Effector CD8-positive, alpha-beta T cell (primary cell): ENCODE results near the gene ITGA7.

ENCODE experiments used
- DNase-seq: peaks from one replicate; lab custom pipeline; 2025; lab: John Stamatoyannopoulos, UW
- total RNA-seq, 4 experiments: gene quantifications; one replicate each; lab custom pipeline; 2026; lab: John Stamatoyannopoulos, UW

ITGA7 gene, protein sequence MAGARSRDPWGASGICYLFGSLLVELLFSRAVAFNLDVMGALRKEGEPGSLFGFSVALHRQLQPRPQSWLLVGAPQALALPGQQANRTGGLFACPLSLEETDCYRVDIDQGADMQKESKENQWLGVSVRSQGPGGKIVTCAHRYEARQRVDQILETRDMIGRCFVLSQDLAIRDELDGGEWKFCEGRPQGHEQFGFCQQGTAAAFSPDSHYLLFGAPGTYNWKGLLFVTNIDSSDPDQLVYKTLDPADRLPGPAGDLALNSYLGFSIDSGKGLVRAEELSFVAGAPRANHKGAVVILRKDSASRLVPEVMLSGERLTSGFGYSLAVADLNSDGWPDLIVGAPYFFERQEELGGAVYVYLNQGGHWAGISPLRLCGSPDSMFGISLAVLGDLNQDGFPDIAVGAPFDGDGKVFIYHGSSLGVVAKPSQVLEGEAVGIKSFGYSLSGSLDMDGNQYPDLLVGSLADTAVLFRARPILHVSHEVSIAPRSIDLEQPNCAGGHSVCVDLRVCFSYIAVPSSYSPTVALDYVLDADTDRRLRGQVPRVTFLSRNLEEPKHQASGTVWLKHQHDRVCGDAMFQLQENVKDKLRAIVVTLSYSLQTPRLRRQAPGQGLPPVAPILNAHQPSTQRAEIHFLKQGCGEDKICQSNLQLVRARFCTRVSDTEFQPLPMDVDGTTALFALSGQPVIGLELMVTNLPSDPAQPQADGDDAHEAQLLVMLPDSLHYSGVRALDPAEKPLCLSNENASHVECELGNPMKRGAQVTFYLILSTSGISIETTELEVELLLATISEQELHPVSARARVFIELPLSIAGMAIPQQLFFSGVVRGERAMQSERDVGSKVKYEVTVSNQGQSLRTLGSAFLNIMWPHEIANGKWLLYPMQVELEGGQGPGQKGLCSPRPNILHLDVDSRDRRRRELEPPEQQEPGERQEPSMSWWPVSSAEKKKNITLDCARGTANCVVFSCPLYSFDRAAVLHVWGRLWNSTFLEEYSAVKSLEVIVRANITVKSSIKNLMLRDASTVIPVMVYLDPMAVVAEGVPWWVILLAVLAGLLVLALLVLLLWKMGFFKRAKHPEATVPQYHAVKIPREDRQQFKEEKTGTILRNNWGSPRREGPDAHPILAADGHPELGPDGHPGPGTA
- 2.6 to 4.2 (median 3.0) reads per million in 4 experiments for total RNA-seq

DNA sequence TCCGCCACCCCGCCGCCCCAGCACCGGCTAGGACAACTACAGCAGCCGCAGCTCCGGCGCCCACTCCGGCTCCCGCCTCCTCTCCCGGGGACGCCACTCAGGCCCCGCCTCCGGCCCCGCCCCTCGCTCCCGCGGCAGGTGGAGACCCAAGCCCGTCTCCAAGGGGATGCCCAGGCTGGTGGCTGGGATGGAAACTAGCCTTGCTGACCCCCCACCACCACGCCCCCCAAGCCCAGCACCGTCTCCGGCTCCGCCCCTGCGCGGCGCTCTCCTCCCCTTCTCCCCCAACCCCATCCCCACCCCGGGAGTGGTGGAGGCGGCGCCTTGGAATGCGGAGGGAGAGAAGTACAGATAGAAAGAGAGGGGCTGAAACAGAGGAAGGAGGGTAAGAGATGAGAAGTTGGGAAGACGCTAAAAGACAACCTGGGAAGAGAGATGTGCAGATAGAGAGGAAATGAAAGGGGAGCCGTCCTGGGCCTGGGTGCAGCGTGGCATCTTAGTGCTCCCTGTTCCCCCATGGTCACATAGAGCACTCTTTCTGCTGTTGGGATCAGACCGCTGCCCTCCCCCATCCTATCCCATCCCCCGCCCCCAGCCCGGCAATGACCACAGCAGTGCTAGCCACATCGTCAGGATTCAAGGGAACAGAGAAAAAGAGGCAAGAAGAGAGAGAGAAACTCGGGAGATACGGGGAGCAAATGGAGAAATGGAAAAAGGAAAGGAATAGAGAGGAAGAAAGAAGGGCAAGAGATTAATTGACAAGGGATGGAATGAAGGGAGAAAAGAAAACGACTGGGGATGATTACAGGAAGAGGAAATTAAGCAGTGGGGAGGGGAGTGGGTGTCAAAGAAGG is at the start of gene ITGA7:
ITGA7 (minus strand) TSS at position 64 of the 854 bp plus-strand sequence. CDS start 222 bp downstream, outside the sequence.
- peak; percentile 59 for DNase-seq

GRCh38 chr12:55755246-55755645 is 47.5 kb upstream of the ITGA7 start:
- DNase-seq = no peak

DNA sequence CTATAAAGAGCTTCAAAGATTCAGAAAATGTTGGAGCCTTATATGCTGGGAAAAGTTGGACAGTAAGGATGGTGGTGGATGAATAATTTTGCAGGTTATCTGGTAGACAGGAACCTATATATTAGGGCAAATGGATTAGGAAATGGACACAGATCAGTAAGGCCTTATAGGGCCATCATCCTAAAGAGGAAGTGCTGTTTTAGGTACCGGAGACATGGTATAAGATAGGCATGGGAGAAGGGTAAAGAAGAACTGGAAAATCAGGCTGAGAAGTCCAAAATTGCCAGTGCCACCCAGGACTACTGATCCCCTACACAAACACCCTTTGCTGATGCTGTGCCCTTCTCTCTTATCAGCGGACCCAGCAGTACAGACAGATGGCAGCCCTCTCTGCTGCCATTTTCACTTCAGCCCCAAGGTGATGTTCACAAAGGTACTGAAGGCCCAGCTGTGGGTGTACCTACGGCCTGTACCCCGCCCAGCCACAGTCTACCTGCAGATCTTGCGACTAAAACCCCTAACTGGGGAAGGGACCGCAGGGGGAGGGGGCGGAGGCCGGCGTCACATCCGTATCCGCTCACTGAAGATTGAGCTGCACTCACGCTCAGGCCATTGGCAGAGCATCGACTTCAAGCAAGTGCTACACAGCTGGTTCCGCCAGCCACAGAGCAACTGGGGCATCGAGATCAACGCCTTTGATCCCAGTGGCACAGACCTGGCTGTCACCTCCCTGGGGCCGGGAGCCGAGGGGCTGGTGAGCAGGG is 40.7 kb upstream of the ITGA7 start:
- no peak for DNase-seq

GRCh38 chr12:55746913-55747231 is 39.2 kb upstream of the ITGA7 start:
- no peak for DNase-seq

- DNase-seq = no peak
These were observed 38.6 kb upstream of the ITGA7 start for GRCh38 chr12:55746174-55746912.

- no peak for DNase-seq
These were observed 37.9 kb upstream of the ITGA7 start for GRCh38 chr12:55745361-55746173.

DNA sequence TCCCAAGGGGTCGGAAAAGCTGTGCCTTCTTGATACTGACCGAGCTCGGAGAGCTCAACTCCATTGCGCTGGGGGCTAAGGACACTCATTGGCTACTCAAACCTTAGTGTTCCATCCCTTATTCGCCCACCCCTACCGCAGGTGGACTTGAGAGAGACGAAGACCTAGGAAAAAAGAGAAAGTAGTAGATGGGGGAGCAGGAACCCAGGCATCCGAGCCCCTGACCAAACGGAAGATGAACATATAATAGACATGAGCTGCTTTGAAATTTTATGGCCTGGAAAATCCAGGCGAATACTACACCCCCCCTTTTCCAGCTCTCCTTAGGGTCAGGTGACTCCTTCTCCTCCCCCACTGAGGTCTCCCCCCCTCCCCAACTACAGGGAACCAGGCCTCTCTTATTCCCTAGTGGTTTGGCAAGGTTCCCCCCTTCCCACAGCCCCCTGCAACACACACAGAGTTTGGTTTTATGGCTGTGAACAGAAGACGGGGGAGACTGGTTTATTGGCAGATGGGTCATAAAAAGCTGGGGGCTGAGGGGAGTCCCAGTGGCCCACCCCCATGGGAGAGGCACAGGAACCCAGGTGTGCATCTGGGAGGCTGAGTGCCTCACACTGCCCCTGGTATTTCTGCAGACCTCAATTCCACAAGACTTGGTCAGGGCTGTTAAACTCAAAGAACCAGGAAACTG is 36.8 kb upstream of the ITGA7 start:
- no peak for DNase-seq

DNA sequence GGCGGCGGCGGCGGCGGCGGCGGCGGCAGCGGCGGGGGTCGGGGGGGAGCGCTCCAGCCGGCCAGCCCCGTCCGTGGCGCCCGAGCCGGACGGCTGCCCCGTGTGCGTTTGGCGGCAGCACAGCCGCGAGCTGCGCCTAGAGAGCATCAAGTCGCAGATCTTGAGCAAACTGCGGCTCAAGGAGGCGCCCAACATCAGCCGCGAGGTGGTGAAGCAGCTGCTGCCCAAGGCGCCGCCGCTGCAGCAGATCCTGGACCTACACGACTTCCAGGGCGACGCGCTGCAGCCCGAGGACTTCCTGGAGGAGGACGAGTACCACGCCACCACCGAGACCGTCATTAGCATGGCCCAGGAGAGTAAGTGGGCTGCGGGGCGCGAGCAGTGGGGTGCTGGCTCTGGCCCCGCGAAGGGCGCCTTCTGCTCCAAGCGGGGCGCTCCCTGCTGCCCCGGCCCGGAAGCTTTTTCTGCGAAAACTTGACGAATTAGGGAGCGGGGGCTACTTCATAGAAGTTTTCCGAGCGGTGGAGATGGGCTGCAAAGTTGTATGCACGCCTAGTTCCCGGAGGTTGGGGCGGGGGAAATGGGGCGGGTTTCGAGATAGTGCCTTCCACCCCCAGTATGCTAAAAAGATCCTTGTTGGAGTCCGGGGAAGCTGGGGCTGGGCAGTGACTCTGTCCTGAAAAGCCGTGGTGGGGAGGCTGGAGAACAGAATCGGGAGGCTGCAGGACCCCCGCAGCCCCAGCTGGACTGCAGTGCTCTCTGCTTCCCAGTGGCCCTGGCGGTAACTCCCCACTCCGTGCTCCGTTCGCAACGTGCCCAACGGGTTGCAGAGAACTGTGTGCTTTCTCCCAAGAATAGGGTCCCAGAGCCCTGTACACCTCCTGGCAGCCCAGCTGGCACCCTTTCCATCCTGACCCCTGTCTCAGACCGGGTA is 36.0 kb upstream of the ITGA7 start:
- DNase-seq = peak; percentile 32

- peak; percentile 71 for DNase-seq
These were observed 35.2 kb upstream of the ITGA7 start, which contains the start of gene GDF11 for GRCh38 chr12:55742719-55743405. GDF11 (plus strand) TSS chr12:55743122; CDS start chr12:55743317, 195 bp downstream.

- DNase-seq = no peak
These were observed 34.4 kb upstream of the ITGA7 start for GRCh38 chr12:55741931-55742680.

DNA sequence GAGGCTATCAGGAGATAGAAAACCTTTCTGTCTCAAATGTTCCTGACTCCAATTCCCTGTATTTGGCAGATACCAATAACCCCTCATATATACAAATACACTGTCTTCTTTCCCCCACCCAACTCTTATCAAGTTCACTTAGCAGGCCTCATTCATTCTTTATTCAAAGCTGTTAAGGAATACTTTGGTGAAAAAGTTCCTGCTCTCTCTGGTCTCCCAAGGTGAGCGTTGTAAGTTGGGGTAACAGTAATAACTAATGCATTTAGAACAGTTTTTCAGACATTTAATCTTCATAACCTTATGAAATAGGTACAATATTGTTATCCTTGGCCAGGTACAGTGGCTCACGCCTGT is 31.3 kb upstream of the ITGA7 start:
- DNase-seq = no peak

DNA sequence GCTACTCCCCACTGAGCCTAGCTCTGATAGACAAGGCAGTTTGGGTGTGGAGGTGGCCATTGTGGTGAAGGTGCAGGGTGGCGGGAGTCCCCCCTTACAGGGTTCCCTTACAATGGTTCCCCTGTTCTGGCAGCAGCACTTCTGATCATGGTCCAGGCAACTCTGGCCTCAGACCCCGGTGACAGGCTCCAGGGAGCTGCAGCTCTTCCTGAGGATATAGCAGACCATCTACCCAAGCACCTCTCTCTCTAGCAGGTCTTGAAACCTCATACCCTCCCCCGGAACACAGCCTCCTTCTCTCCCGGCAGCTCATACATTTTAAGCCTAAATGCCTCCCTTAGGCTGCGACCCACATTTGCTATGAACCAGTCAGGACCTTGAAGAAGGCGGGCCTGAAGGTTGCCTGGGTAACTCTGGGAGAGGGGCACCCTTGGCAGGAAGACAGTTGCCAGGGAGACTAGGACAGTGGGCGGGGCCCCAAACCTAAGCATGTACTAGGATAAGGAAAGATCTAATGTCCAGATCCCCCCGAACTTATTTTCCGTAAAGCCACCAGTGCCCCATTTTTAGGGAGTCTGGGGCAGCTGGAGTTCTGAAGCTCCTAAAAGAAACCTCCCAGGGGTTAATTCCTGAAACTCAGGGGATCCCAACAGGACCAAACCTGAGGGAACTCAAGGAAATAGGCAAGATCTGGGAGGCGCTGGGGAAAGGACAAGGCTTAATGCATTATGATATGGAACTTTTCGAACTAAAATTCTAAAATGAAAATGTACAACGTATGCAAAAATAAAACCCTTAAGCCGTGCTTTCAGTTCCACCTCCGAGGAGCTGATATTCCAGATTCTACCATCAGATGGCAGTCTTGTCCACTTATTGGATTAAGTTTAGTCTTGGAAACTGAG is 30.7 kb upstream of the ITGA7 start:
- DNase-seq = peak; percentile 61

DNA sequence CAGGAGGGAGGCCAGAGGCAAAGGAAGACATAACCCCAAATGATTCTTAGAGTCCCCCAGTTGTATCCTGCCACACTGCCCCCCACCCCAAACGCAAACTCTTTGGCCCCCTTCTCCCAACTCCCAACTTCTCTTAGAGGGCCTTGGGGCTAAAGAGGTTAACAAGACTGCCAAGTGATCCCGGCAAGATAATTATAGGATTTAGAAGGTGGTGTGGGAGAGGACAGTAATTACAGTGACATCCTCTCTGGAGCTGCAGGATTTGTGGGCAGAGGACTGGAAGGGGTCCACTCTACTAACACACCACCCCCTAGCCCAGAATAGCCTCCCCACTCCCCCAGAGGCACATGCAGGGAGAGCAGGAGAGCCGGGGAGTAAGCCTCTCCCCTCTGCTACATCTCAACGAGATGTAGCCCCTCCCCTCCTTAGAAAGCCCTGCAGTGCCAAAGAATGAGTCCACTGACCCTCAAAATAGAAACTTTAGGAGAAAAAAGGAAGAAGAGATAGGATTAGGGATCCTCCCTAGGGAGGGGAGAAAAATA is 29.9 kb upstream of the ITGA7 start:
- DNase-seq = no peak

- peak; percentile 10 for DNase-seq
These were observed 29.3 kb upstream of the ITGA7 start for GRCh38 chr12:55736780-55737580.
